K562 (cell line): ENCODE data around the gene CHST15. TPM values are rescaled to one million over a fixed set of nuclear protein-coding genes. Genes with fewer than 3 reads are reported as not detected.

ENCODE experiments used
- ATAC-seq: fragments of 200-7000 bp; cut with Tn5 transposase; 3 replicates; pipeline ENCODE4 v1.9.1; 2020; ENCODE audit warnings: moderate library complexity
- BruUV-seq: library from RNA; stranded (reverse); fragments of 400-500 nt; replicated peaks from 2 replicates; lab custom pipeline; 2021; lab: Mats Ljungman, UMichigan
- CTCF ChIA-PET: fragments of 300-600 bp; formaldehyde crosslinking; extraction: SDS; loops from one replicate; lab custom pipeline; 2021; ENCODE audit warnings: low intra/inter-chr PET ratio; lab: Yijun Ruan, JAX
- POLR2A ChIA-PET: fragments of 300-600, 350-650 bp; sonication (Branson Sonifier 250); formaldehyde crosslinking; extraction: SDS; loops from one replicate; lab custom pipeline; 2021; ENCODE audit warnings: antibody characterized with exemption, inconsistent platforms; lab: Yijun Ruan, JAX
- DNase-seq, 4 experiments: peaks; one replicate each; pipeline versions ENCODE4 v3.0.0 to v3.0.0-alpha.2; 2011 to 2018; ENCODE audit warnings: low spot score in 3 of 4, mixed read lengths in 3 of 4; ENCODE audit errors: extremely low read depth in 1 of 4
- FAIRE-seq: peaks from 2 replicates; lab custom pipeline; 2011; peaks lifted over from hg19 to GRCh38; lab: Jason Lieb, UNC
- H2AFZ ChIP-seq: 2 replicates; pipeline ENCODE4 v1.6.0; 2011; ENCODE audit warnings: low read depth, low read length, control low read depth, inconsistent platforms
- H3K27ac ChIP-seq: fragments of 200-600 bp; 3 replicates; pipeline ENCODE4 v1.8.0; 2011; ENCODE audit warnings: low read depth, mild to moderate bottlenecking, control low read depth, inconsistent platforms, low read length, moderate library complexity, mixed read lengths; ENCODE audit errors: extremely low read depth
- H3K27me3 ChIP-seq, 2 experiments: fragments of 300-600 bp in 1 of 2; 2 replicates in 1 of 2; 3 replicates in 1 of 2; pipeline versions ENCODE4 v1.6.0 to v1.8.0; 2011; ENCODE audit warnings: inconsistent platforms in 2 of 2, low read length in 2 of 2, mild to moderate bottlenecking in 1 of 2, mixed read lengths in 1 of 2, moderate library complexity in 1 of 2; ENCODE audit not compliant: control insufficient read depth in 2 of 2, insufficient read depth in 2 of 2
- H3K36me3 ChIP-seq: fragments of 300-600 bp; 3 replicates; pipeline ENCODE4 v1.8.0; 2011; ENCODE audit warnings: mild to moderate bottlenecking, low read length, inconsistent platforms; ENCODE audit not compliant: control insufficient read depth, insufficient read depth
- H3K4me1 ChIP-seq, 2 experiments: fragments of 200-600 bp in 1 of 2; replicated peaks in 1 of 2; 2 replicates in 1 of 2; 3 replicates in 1 of 2; pipeline versions ENCODE4 v1.5.1 to v1.8.0; 2011; ENCODE audit warnings: inconsistent platforms in 2 of 2, low read length in 2 of 2, mild to moderate bottlenecking in 1 of 2, mixed read lengths in 1 of 2, moderate library complexity in 1 of 2; ENCODE audit not compliant: control insufficient read depth in 2 of 2, insufficient read depth in 2 of 2
- H3K4me2 ChIP-seq: 2 replicates; pipeline ENCODE4 v1.6.1; 2011; ENCODE audit warnings: low read length, control low read depth, inconsistent platforms, mixed read lengths; ENCODE audit not compliant: insufficient read depth
- H3K4me3 ChIP-seq: fragments of 200-600 bp; sonication (generic), shearing (Covaris generic); 2 replicates; pipeline ENCODE4 v1.5.1; 2016; ENCODE audit warnings: control low read depth, inconsistent platforms
- H3K79me2 ChIP-seq: fragments of 200-600 bp; 3 replicates; pipeline ENCODE4 v1.8.0; 2011; ENCODE audit warnings: low read length, inconsistent platforms; ENCODE audit not compliant: control insufficient read depth, insufficient read depth
- H3K9ac ChIP-seq, 2 experiments: 2 replicates each; pipeline versions ENCODE4 v1.6.0 to v1.6.1; 2011; ENCODE audit warnings: low read depth in 2 of 2, low read length in 2 of 2, control low read depth in 1 of 2, inconsistent platforms in 1 of 2, mild to moderate bottlenecking in 1 of 2, mixed read lengths in 1 of 2; ENCODE audit not compliant: insufficient read depth in 1 of 2
- H3K9me1 ChIP-seq: one replicate; pipeline ENCODE4 v1.6.0; 2011; ENCODE audit warnings: inconsistent platforms, mild to moderate bottlenecking, low read length, moderate library complexity; ENCODE audit not compliant: control insufficient read depth, insufficient read depth
- H3K9me3 ChIP-seq: replicated peaks from 2 replicates; pipeline ENCODE4 v1.5.1; 2011; ENCODE audit warnings: low read depth, low read length, inconsistent platforms; ENCODE audit not compliant: control insufficient read depth, insufficient read depth
- H4K20me1 ChIP-seq: replicated peaks from 2 replicates; pipeline ENCODE4 v1.6.1; 2011; ENCODE audit warnings: low read length, inconsistent platforms, mixed read lengths; ENCODE audit not compliant: control insufficient read depth, insufficient read depth
- ADNP ChIP-seq: fragments of 200-800 bp; sonication (Bioruptor generic); IDR thresholded peaks from 2 replicates; pipeline ENCODE4 v1.6.1; 2016; ENCODE audit warnings: missing genetic modification characterization, missing compliant biosample characterization
- CBFA2T2 ChIP-seq: fragments of 450-650 bp; conservative IDR thresholded peaks from 2 replicates; pipeline ENCODE4 v1.6.1; 2017; ENCODE audit warnings: mild to moderate bottlenecking
- HDAC8 ChIP-seq: fragments of 450-650 bp; IDR thresholded peaks from 2 replicates; pipeline ENCODE4 v1.6.1; 2016; ENCODE audit warnings: mild to moderate bottlenecking, missing genetic modification characterization, moderate library complexity, missing compliant biosample characterization
- MGA ChIP-seq: fragments of 450-650 bp; IDR thresholded peaks from 2 replicates; pipeline ENCODE4 v1.6.1; 2016; ENCODE audit warnings: mild to moderate bottlenecking, moderate library complexity
- NR1H2 ChIP-seq: sonication (generic); formaldehyde crosslinking; IDR thresholded peaks from 2 replicates; pipeline ENCODE4 v1.4.0; 2020; ENCODE audit warnings: mild to moderate bottlenecking, missing genetic modification reagents
- POLR2B ChIP-seq: fragments of 450-650 bp; IDR thresholded peaks from 2 replicates; pipeline ENCODE4 v1.6.1; 2018; ENCODE audit warnings: low read depth; ENCODE audit not compliant: partially characterized antibody
- PPARD ChIP-seq: fragments of 250-450 bp; sonication (Bioruptor Pico); IDR thresholded peaks from 2 replicates; pipeline ENCODE4 v1.8.0; 2022; ENCODE audit warnings: inconsistent platforms, mild to moderate bottlenecking, moderate library complexity
- SETDB1 ChIP-seq: IDR thresholded peaks from one replicate; pipeline ENCODE4 v1.6.1; 2012; ENCODE audit warnings: low read length, control low read depth, inconsistent platforms
- ZBTB9 ChIP-seq: fragments of 450-650 bp; formaldehyde crosslinking; IDR thresholded peaks from 2 replicates; pipeline ENCODE4 v1.4.0; 2020; ENCODE audit warnings: mild to moderate bottlenecking, moderate library complexity
- ZNF507 ChIP-seq: conservative IDR thresholded peaks from 2 replicates; pipeline ENCODE4 v1.6.1; 2017; ENCODE audit warnings: missing genetic modification characterization, missing compliant biosample characterization
- ZNF551 ChIP-seq: fragments of 250-450 bp; sonication (Bioruptor Pico); IDR thresholded peaks from 2 replicates; pipeline ENCODE4 v1.5.0; 2021; ENCODE audit warnings: mild to moderate bottlenecking, moderate library complexity
- WGBS: fragments of 100-300 bp; shearing (Covaris generic); methylation state at CpG from one replicate; pipeline ENCODE4 v1.1.6; 2016; ENCODE audit warnings: low coverage, mixed read lengths; ENCODE audit not compliant: insufficient coverage; ENCODE audit errors: missing lambda C conversion rate; 5-methylcytosine and 5-hydroxymethylcytosine counted together
- in situ Hi-C: fragments of 300-500 bp; cut with MboI; formaldehyde crosslinking; loops from 4 replicates; pipeline ENCODE4 v1.15.0; 2018; ENCODE audit warnings: inconsistent platforms, mixed read lengths
- intact Hi-C: fragments of 100-400 bp; cut with micrococcal nuclease; formaldehyde crosslinking; loops from 2 replicates; pipeline ENCODE4 v1.14.2; 2022
- polyA plus RNA-seq, 8 experiments: library from polyadenylated mRNA; depleted of rRNA in 4 of 8; stranded (reverse) in 5 of 8; unstranded in 3 of 8; fragments of >200 nt; fragmentation: Nextera tagmentation in 2 of 8; fragmentation: Illumina TruSeq in 1 of 8; extraction: Ambion mirVana in 2 of 8; extraction: Trizol in 1 of 8; gene quantifications; 2 replicates each; pipeline versions ENCODE4 v1.2.1 to v1.2.3, GENCODE V29; 2011 to 2014; ENCODE audit warnings: inconsistent platforms in 1 of 8, missing spikeins in 1 of 8
- total RNA-seq, 7 experiments: library from RNA; depleted of rRNA in 6 of 7; stranded (reverse); fragments of >200 nt in 6 of 7; fragmentation: Illumina TruSeq in 2 of 7; extraction: Trizol in 2 of 7; gene quantifications; 2 replicates each; pipeline versions ENCODE4 v1.2.1 to v1.2.3, GENCODE V29; 2011 to 2021; ENCODE audit warnings: low replicate concordance in 1 of 7

The CHST15 gene
- total and polyA plus RNA-seq, 9 of the 15 experiments (the other 6 are each of a cell fraction or from before 2014, with no cell fraction given): 0.04 to 0.16 (median 0.08) TPM

GRCh38 chr10:124033887-124034218 lies 59.5 kb downstream of the CHST15 start:
- no peak for DNase-seq
- H3K9me1 ChIP-seq: no peaks in the 10 kb centered on the region
- H3K4me2 ChIP-seq: no peak overlapping the region
- in situ Hi-C loops: no loop called here
- H3K9me3 ChIP-seq: no peaks in the 10 kb centered on the region
- H3K4me1 ChIP-seq: peaks cover 8 to 12% of the 10 kb centered on the region in 2 experiments; a peak in 4 of 5 replicates
- intact Hi-C loops: no loop called here
- POLR2A ChIA-PET: no interaction called here
- ATAC-seq: no peak
- no peaks in the 10 kb centered on the region for H4K20me1 ChIP-seq
- 20% methylated on average over 4 of the region's 8 CpGs for WGBS
- FAIRE-seq: no peak
- BruUV-seq: no TSS peak
- peaks cover 4 to 32% of the 10 kb centered on the region in 2 experiments; a peak in 3 of 5 replicates for H3K27me3 ChIP-seq
- no peak overlapping the region for H2AFZ ChIP-seq
- no peak overlapping the region for H3K9ac ChIP-seq
- H3K4me3 ChIP-seq: no peak overlapping the region
- no peak overlapping the region for H3K27ac ChIP-seq
- CTCF ChIA-PET: no interaction called here
- H3K79me2 ChIP-seq: no peaks in the 10 kb centered on the region
- H3K36me3 ChIP-seq: no peaks in the 10 kb centered on the region
- no peak for TF ChIP-seq NR1H2
- TF ChIP-seq ADNP (tag): no peak
- no peak for TF ChIP-seq PPARD (CRISPR knock-in tag)
- TF ChIP-seq ZNF507 (tag): no peak
- no peak for TF ChIP-seq CBFA2T2
- no peak for TF ChIP-seq SETDB1
- TF ChIP-seq HDAC8 (tag): no peak
- TF ChIP-seq ZNF551 (CRISPR knock-in tag): no peak
- no peak for TF ChIP-seq MGA
- no peak for TF ChIP-seq ZBTB9 (CRISPR knock-in tag)
- TF ChIP-seq POLR2B: no peak
